Spleen (tissue), 7 donors: ENCODE data around the gene ATP1B3.

ENCODE experiments used
- POLR2A ChIP-seq, 3 donors: fragments of 450-650 bp; IDR thresholded peaks; one replicate each; pipeline ENCODE4 v1.5.1; 2017; ENCODE audit warnings: antibody characterized with exemption in 3 of 3, mild to moderate bottlenecking in 1 of 3
- POLR2AphosphoS5 ChIP-seq, 3 donors: sonication (generic); formaldehyde crosslinking; IDR thresholded peaks; one replicate each; pipeline ENCODE4 v1.5.1; 2017; ENCODE audit warnings: antibody characterized with exemption in 3 of 3
- TF ChIP-seq, protein P1 (sequence below), 11 experiments: fragments of 200-600 bp in 7 of 11; fragments of 450-650 bp in 4 of 11; sonication (generic) in 4 of 11; IDR thresholded peaks in 8 of 11; conservative IDR thresholded peaks in 3 of 11; 1 replicate in 7 of 11; 2 replicates in 4 of 11; pipeline versions ENCODE4 v1.4.0 to v1.8.0; 2016 to 2021; ENCODE audit warnings: antibody characterized with exemption in 11 of 11, inconsistent platforms in 4 of 11, mild to moderate bottlenecking in 1 of 11
- donor health status: DM: no; HTN: no; CAD: no; lungs with moderate emphysema.
- donor health status: DM: no; HTN: no; CAD: no.
- donor health status: DM: no; HTN: no; CAD: no.

DNA sequence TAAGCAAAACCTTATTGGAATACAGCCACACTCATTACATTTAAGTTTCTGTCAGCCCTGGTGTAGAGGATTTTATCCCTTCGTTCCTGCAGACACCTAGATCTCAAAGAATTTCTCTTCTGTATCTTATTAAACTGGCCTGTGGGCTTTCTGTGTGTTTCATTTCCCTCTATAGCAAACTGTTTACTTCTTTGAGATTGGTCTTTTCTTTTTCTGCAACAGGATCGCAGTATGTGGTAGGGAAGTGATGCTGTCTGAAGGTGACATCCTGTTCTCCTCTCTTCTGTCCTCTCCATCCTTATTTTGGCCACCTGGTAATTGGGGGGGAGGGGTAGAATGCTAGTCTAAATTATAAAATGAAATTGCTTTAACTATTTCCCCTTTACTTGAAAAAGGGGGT, 25.5 kb downstream of the ATP1B3 start:
- TF ChIP-seq, protein P1, sequence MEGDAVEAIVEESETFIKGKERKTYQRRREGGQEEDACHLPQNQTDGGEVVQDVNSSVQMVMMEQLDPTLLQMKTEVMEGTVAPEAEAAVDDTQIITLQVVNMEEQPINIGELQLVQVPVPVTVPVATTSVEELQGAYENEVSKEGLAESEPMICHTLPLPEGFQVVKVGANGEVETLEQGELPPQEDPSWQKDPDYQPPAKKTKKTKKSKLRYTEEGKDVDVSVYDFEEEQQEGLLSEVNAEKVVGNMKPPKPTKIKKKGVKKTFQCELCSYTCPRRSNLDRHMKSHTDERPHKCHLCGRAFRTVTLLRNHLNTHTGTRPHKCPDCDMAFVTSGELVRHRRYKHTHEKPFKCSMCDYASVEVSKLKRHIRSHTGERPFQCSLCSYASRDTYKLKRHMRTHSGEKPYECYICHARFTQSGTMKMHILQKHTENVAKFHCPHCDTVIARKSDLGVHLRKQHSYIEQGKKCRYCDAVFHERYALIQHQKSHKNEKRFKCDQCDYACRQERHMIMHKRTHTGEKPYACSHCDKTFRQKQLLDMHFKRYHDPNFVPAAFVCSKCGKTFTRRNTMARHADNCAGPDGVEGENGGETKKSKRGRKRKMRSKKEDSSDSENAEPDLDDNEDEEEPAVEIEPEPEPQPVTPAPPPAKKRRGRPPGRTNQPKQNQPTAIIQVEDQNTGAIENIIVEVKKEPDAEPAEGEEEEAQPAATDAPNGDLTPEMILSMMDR (IDR thresholded peaks at IDR 0.05 in 8 of 11, conservative IDR thresholded peaks at IDR 0.05 in 3 of 11) = no peak
- TF ChIP-seq POLR2AphosphoS5 (IDR thresholded peaks at IDR 0.05) = no peak
- TF ChIP-seq POLR2A (IDR thresholded peaks at IDR 0.05) = no peak
